K562 treated with DMSO at 1 percent for 4 hours (cell line): Measurements from ENCODE around the gene IGFL3. TPM values are rescaled to one million over a fixed set of nuclear protein-coding genes. Genes with fewer than 3 reads are reported as not detected.

Experiments used
- total RNA-seq: library from RNA; unstranded; fragments of 300-600 nt; gene quantifications from 2 replicates; pipeline ENCODE4 v1.2.3, GENCODE V29; 2022; ENCODE audit not compliant: insufficient read depth

The IGFL3 gene
- total RNA-seq, result not detected in 2 replicates

DNA sequence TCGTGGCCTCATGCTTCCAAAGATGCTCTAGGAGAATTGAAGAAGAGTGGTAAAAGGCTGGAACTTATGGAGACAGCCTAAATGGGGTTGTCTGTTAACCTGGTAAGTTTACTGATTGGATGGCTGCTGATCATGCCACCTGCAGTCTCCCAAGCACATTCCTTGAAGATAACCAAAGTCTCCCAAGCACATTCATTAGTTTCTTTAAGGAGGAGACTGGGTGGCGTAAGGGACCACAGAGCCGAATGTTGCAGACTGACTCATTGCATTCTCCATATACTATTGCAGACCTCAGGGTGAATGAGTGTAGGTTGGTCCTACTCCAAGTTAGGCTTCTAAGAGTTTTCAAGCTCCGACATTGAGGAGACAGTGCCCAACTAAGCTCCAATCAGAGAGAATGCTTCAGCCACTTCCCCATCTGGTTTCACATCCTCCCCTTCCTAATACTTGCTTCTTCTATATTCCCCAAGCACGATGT is at the start of gene IGFL3:
Gene IGFL3 (minus strand): TSS at position 51 of the 478 bp plus-strand sequence. CDS start 39 bp downstream, at position 12.

DNA sequence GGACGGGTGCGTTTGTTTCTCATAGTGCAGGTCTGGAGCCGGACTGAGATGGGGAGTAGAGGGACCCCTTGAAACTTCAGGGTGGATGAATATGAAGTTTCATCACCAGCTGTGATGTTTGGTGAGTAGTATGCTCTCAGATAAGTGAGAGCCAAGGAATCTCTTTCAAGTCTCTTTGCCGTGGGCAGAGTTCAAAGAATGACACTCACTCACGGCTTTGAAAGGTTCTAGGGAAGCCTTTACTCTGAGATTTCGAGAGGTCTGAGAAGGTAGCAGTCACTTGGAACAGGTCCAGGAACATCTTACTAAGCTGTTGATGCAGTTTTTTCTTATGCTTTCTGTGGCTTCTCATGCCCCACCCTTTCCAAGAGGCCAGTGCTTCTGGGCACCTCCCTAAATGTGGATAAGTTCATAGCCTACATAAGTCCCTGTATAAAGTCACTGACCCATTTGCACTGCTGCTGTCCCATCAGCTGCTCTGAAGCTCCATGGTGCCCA is 23.4 kb upstream of the IGFL3 start, which contains the start of gene IGFL2:
Gene IGFL2 (plus strand): TSS at position 448 of the 498 bp plus-strand sequence. CDS start 41 bp downstream, at position 489.

Other genes starting within 250 kb of the IGFL3 start
- gene IRF2BP1, start 238.5 kb downstream of the IGFL3 start, total RNA-seq, result 40.4 and 41.9 TPM in 2 replicates
- gene MYPOP, start 222.1 kb downstream of the IGFL3 start, total RNA-seq, result 7.3 and 9.6 TPM in 2 replicates
- not detected in 2 replicates for gene NANOS2, start 209.9 kb downstream of the IGFL3 start, total RNA-seq
- not detected in 2 replicates for gene NOVA2, start 150.8 kb downstream of the IGFL3 start, total RNA-seq
- 7.1 and 10.1 TPM in 2 replicates for gene CCDC61, start 129.2 kb downstream of the IGFL3 start, total RNA-seq
- gene PGLYRP1, start 101.6 kb downstream of the IGFL3 start, total RNA-seq, result not detected in 2 replicates
- gene IGFL4, start 83.7 kb downstream of the IGFL3 start, total RNA-seq, result not detected in 2 replicates
- 49.0 and 49.9 TPM in 2 replicates for gene IGFL2, start 23.6 kb upstream of the IGFL3 start, total RNA-seq
- not detected in 2 replicates for gene IGFL1, start 105.1 kb upstream of the IGFL3 start, total RNA-seq
- gene HIF3A, start 172.4 kb upstream of the IGFL3 start, total RNA-seq, result not detected in 2 replicates
- gene PPP5C, start 222.4 kb upstream of the IGFL3 start, total RNA-seq, result 78.4 and 91.3 TPM in 2 replicates